ENCODE results near the gene ZCRB1. TPM values are rescaled to one million over a fixed set of nuclear protein-coding genes. Genes with fewer than 3 reads are reported as not detected.

Gene ZCRB1
- total and polyA plus RNA-seq, 7 donors: 25.0 to 63.1 (median 38.4) TPM

DNA sequence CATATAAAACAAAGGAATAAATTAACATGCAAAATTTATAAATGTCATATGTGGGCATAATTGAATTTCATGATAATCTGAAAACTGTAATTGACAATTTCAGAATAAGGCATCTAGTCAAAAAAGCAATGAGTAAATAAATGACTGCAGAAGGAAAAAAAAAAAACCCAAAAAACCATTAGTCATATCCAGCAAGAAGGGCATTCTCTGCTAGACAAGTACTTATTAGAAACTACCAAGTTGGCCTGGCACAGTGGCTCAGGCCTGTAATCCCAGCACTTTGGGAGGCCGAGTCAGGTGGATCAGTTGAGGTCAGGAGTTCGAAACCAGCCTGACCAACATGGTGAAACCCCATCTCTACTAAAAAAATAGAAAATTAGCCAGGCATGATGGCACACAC is 17.5 kb downstream of the ZCRB1 start:
- intact Hi-C loops (cut with DNase I): no loop called here
- no peak overlapping the region for H3K4me3 ChIP-seq
- H3K27ac ChIP-seq: no peak overlapping the region
- no peaks in the 10 kb centered on the region for H3K4me1 ChIP-seq
- H3K9me3 ChIP-seq: no peaks in the 10 kb centered on the region
- H3K27me3 ChIP-seq: no peaks in the 10 kb centered on the region
- WGBS, 2 donors: 92 to 97% methylated on average over 2 of the region's 2 CpGs
- no peak for DNase-seq
- peaks cover 0 to 21% (median 2%) of the 10 kb centered on the region in 4 donors for H3K36me3 ChIP-seq
- TF ChIP-seq, protein P1, sequence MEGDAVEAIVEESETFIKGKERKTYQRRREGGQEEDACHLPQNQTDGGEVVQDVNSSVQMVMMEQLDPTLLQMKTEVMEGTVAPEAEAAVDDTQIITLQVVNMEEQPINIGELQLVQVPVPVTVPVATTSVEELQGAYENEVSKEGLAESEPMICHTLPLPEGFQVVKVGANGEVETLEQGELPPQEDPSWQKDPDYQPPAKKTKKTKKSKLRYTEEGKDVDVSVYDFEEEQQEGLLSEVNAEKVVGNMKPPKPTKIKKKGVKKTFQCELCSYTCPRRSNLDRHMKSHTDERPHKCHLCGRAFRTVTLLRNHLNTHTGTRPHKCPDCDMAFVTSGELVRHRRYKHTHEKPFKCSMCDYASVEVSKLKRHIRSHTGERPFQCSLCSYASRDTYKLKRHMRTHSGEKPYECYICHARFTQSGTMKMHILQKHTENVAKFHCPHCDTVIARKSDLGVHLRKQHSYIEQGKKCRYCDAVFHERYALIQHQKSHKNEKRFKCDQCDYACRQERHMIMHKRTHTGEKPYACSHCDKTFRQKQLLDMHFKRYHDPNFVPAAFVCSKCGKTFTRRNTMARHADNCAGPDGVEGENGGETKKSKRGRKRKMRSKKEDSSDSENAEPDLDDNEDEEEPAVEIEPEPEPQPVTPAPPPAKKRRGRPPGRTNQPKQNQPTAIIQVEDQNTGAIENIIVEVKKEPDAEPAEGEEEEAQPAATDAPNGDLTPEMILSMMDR (IDR thresholded peaks at IDR 0.05): no peak
- no peak for TF ChIP-seq POLR2A (IDR thresholded peaks at IDR 0.05)
- no peak for TF ChIP-seq EP300 (IDR thresholded peaks at IDR 0.05)
- TF ChIP-seq POLR2AphosphoS5 (IDR thresholded peaks at IDR 0.05): no peak

DNA sequence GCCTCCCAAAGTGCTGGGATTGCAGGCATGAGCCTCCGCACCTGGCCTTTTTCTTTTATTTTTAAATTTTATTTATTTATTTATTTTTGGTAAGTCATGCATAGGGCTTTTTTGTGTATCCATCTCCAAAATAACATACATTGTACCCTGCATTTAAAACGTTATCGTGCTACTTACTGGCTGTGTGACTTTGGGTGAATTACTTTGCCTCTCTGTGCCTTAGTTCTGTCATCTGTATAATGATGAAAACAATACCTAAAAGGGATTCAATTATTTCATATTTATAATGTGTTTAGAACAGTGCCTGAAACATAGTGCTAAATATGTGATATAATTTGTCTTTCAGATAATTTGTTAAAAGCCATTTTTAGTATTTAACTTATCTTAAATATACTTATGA is 19.6 kb downstream of the ZCRB1 start:
- TF ChIP-seq, protein P1 (IDR thresholded peaks at IDR 0.05): no peak
- TF ChIP-seq POLR2A (IDR thresholded peaks at IDR 0.05) (no peak), EP300 (IDR thresholded peaks at IDR 0.05) (no peak), POLR2AphosphoS5 (IDR thresholded peaks at IDR 0.05) (no peak)
- Histone ChIP-seq H3K4me3 (no peak overlapping the region), H3K27me3 (no peaks in the 10 kb centered on the region), H3K27ac (no peak overlapping the region), H3K9me3 (no peaks in the 10 kb centered on the region), H3K36me3 (peaks cover 0 to under 1% (median 0%) of the 10 kb centered on the region in 4 donors), H3K4me1 (no peaks in the 10 kb centered on the region)
- WGBS, 2 donors: 96 to 97% methylated on average over 3 of the region's 3 CpGs
- no peak for DNase-seq
- intact Hi-C loops (cut with DNase I): no loop called here

DNA sequence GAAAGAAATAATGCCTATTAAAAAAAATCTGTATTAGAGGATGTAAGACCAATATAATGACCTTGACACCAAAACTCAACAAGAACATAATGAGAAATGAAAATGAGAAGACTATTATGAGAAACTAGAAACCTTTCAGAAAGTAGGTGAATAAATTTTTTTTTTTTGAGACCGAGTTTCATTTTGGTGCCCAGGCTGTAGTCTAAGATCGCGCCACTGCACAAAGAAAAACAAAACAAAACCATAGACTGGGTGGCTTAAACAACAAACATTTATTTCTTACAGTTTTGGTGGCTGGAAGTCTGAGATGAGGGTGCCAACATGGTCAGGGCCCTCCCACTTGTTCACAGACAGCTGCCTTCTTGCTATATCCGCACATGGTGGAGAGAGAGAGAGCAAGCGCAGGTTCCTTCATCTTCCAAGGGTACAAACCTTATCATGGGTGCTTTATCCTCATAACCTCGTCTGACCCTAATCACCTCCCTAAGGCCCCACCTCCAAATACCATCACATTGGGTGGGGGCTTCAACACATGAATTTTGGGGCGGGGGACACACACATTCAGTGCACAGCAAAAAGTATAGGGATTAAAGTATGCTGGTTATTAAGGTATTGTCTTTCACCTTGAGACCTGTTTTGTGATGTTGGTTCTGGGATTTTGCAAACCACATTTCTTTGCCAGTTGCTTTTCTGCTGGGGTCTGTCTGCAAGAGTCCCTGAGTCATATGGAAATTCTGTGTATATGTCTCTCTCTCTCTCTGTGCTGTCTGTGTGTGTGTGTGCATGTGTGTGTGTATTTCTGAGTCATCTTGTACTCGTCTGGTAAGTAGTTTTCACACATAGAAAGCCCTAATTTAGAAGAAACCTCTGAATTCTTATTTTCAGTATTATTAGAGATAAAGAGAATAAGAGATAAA is 26.2 kb downstream of the ZCRB1 start:
- Histone ChIP-seq H3K4me3 (no peak overlapping the region), H3K27me3 (no peaks in the 10 kb centered on the region), H3K9me3 (no peaks in the 10 kb centered on the region), H3K36me3 (no peaks in the 10 kb centered on the region), H3K4me1 (no peaks in the 10 kb centered on the region), H3K27ac (no peak overlapping the region)
- no peak for DNase-seq
- 69 to 78% methylated on average over 8 of the region's 8 CpGs for WGBS, 2 donors
- intact Hi-C loops (cut with DNase I): no loop called here
- TF ChIP-seq EP300 (IDR thresholded peaks at IDR 0.05): no peak
- TF ChIP-seq, protein P1 (IDR thresholded peaks at IDR 0.05): no peak
- TF ChIP-seq POLR2A (IDR thresholded peaks at IDR 0.05): no peak
- TF ChIP-seq POLR2AphosphoS5 (IDR thresholded peaks at IDR 0.05): no peak

DNA sequence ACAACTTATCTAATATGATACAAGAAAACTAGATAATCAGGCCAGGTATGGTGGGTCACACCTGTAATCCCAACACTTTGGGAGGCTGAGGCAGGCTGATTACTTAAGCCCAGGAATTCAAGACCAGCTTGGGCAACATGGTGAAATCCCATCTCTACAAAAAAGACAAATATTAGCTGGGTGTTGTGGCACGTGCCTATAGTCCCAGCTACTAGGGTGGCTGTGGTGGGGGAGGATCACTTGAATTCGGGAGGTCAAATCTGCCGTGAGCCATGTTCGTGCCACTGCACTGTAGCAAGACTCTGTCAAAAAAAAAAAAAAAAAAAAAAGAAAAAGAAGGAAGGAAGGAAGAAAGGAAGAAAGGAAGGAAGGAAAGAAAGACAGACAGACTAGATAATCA is 27.0 kb downstream of the ZCRB1 start:
- TF ChIP-seq EP300 (IDR thresholded peaks at IDR 0.05) (no peak), POLR2AphosphoS5 (IDR thresholded peaks at IDR 0.05) (no peak), POLR2A (IDR thresholded peaks at IDR 0.05) (no peak)
- TF ChIP-seq, protein P1 (IDR thresholded peaks at IDR 0.05): no peak
- Histone ChIP-seq H3K27ac (no peak overlapping the region), H3K27me3 (no peaks in the 10 kb centered on the region), H3K9me3 (no peaks in the 10 kb centered on the region), H3K4me1 (no peaks in the 10 kb centered on the region), H3K4me3 (no peak overlapping the region), H3K36me3 (no peaks in the 10 kb centered on the region)
- DNase-seq: no peak
- WGBS, 2 donors: 84 to 86% methylated on average over 4 of the region's 4 CpGs
- intact Hi-C loops (cut with DNase I): no loop called here
